GM18508 (cell line): Measurements from ENCODE around the gene ATP5F1E.

Experiments used
- ATAC-seq: cut with Tn5 transposase; IDR thresholded peaks from one replicate; pipeline ENCODE4 v1.9.1; 2021; ENCODE audit warnings: moderate number of reproducible peaks; ENCODE audit not compliant: insufficient read depth, unreplicated experiment

Gene ATP5F1E

DNA sequence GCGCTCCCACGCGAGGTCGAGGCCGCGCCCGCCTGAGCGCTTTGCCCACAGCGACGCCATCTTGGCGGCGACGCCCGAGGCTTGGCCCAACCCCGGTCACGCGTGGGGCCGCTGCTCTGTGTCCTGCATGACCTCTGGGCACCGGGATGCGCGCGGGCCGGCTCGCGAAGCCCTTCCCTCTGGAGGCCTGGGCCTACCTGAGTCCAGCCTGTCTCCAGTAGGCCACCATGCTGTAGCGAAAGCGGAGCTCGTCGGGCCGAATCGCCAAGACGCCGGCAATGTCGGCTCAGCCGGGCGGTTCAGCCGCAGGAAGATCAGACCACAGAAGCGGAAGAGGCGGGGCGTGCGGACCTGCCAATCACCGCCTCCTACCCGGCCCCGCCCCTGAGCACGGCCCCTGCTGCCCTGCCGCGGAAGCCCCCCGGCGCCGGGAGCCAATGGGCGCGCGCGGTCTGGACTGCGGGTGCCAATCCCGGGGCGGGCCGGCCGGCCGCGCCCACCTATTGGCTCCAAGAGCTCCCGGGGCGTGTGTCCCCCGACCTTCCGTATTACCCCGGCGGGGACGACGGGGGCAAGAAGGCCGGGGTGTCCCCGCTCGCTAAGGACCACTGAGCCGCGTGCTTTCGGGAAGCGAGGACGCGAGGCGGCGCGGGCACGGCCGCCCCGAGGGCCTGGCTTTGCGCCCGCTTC lies at the start of gene ATP5F1E:
TSS of gene ATP5F1E (minus strand) at position 313 of the 690 bp plus-strand sequence. CDS start at position 229, 84 bp downstream.
- ATAC-seq, result peak; percentile 55

DNA sequence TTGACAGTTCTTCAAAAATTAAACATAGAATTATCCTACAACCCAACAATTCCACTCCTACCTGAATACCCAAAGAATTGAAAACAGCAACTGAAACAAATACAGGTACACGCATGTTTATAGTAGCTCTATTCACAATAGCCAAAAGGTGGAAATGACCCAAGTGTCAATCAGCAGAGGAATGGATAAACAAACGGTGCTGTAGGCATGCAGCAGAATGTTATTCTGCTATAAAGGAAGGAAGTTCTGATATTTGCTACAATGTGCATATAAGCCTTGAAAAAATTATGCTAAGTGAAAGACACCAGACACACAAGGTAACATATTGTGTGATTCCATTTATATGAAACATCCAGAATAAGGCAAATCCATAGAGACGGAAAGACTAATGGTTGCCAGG lies 48.9 kb upstream of the ATP5F1E start:
- ATAC-seq, result no peak

DNA sequence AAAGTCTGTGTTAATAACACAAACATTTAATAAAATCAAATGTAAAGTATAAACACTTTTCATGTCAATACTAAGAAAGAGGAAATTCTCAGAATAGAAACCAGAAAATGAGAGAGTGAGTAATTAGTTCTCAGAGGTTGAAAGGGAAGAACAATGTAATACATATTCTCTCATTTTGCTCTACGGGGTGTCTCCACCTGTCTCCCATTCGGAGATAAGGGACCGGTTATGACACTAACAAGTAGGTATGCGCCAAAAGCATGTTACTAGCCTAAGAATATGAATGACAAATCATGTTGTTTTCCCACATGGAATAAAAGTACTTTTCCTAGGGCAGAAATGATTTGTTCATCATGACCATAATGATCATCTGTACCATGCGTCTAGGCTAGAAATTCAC lies 46.1 kb upstream of the ATP5F1E start:
- no peak for ATAC-seq

DNA sequence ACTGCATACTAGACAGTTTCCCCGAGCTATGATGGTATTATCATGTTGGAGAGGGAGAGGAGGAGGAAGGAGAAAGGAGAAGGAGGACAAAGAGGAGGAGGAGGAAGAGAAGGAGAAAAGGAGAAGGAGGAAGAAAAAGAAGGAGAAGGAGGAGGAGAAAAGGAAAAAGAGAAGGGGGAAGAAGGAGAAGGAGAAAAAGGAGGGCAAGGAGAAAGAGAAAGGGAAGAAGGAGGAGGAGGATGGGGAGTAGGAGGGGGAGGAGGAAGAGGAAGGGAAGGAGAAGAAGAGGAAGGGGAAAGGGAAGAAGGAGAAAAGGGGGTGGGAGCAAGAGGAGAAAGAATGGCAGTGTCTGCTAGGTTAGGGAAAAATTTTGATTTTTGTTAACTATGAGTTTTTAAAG lies 45.6 kb upstream of the ATP5F1E start:
- no peak for ATAC-seq

DNA sequence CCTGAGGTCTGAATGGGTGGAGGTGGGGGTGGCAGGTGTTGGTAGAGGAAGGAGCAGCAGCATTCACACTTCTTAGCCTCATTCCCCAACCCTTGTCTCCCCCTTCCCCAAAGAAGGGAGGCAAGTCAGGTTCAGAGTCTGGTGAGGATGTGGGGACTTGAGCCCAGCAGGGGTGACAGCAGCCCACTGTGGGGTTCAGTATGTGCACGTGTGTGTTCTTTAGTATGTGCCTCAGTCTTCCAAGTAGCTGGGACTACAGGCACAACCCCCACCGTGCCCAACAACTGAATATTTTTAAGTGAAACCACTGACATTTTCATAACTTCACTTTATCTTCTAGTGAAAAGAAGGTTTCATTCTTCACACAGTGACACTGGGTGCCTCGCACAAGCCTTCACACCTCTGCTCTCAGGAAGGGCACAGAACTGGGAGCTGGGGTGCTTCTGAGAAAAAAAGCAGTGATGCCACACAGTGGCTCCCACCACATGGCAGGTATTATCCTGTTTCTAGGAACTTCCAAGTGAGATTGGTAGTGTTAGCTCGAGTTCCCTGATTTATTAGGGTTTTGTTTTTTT lies 43.9 kb upstream of the ATP5F1E start:
- no peak for ATAC-seq

DNA sequence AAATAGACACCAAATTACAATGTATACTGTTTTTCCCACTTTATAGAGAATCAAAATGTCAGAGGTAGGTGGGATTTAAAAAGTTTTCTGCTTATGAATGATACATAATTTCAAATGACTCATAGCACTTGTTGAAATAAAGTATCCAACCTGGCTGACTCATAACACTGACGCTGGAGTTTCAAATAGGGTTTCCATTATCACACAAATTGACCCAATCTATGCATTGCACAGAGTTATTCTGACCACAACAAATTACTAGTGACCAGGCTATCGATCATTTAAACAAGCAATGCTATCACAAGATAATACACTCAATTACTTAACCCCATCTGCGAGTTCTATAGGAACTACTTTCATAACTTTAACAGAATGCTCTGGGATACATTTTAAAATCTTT lies 42.3 kb upstream of the ATP5F1E start:
- no peak for ATAC-seq

DNA sequence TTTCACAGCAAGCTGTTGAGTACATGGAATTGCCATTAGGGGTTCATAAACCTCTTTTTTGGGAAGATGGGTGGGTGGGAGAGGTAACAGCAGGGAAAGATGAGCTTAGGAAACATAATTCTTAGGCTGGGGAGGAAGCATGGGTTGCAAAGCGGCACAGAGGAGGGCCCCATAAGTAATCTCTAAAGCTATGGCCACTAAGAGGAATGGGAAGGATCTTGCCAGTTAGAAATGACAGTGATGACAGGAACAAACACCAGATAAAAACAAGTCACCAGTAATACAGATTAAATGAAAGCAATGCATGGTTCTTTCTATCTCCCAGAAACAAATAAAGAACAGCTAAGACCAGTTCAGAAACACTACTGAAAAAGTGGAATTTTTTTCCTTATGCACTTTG lies 41.4 kb upstream of the ATP5F1E start:
- no peak for ATAC-seq

DNA sequence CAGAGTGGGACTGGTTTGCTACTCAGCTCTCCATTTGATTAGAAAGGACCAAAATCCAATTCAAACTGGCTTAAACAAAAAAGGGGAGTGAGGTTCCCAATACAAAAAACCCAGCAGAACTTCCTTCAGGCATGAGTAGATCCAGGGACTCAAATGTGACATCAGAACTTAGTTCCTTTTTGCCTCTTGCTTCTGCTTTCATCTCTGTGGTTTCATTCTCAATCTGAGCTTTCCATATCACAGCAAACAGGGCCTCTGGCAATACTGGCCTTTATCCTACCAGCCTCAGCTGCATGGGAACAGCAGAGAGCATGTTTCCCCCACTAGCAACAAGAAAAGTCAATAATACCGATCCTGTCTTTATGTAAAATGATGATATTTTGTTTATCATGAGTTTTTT lies 39.1 kb upstream of the ATP5F1E start:
- no peak for ATAC-seq

DNA sequence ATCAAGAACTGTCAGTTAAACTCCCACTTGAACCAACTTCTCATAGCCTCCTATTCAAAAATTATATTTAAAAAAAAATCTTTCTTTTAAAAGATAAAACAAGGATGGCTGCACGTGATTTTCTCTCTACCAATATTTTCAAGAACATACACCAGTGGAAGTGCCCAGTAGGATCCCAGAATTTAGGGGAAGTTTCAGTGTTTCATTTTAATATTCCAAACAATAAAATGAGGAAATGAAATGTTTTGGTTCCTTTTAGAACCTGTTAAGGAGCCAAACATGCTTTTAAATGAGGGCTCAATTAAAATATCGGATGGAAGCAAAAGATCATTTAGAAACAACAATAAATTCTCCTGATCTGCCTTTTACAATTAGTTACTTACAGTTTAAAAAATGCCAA lies 36.9 kb upstream of the ATP5F1E start:
- no peak for ATAC-seq

DNA sequence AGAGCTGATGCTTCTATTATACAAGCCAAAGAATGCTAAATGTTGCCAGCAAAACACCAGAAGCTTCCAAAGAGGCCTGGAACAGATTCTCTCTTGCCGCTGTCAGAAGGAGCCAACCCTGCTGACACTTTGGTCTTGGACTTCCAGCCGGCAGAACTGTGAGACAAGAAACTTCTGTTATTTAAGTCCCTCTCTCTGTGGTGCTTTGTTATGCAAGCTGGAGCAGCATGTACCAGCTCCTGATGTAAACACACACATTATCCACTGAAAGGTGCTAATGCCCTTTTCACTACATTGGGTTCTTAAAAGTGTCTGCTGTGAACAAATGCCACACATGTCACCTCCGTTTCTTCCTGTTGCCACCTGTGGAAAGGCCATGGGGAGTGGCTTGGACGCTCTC lies 36.4 kb upstream of the ATP5F1E start:
- no peak for ATAC-seq

DNA sequence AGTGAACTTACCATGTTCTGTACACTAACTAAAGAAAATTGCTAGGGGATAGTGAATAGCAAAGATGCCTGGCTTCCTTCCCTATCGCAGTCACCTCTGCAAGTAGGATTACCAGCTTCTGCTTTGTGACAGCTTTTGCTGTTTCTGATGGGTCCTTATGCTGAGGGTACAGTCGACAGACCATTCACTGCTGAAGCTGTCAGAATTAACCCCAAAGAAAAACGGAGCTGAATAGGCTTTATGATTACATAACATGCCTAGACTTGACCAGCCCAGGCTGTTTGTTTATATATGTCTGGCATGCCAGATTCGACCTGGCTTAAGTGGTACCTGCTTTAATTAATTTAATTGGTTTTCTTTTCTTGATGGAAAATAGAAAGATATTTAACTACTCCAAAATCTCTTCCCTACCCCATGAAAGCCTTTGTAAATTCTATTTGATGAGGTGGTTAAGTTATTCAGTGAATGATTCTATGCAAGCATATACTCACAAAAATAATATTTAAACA lies 32.1 kb upstream of the ATP5F1E start:
- no peak for ATAC-seq

DNA sequence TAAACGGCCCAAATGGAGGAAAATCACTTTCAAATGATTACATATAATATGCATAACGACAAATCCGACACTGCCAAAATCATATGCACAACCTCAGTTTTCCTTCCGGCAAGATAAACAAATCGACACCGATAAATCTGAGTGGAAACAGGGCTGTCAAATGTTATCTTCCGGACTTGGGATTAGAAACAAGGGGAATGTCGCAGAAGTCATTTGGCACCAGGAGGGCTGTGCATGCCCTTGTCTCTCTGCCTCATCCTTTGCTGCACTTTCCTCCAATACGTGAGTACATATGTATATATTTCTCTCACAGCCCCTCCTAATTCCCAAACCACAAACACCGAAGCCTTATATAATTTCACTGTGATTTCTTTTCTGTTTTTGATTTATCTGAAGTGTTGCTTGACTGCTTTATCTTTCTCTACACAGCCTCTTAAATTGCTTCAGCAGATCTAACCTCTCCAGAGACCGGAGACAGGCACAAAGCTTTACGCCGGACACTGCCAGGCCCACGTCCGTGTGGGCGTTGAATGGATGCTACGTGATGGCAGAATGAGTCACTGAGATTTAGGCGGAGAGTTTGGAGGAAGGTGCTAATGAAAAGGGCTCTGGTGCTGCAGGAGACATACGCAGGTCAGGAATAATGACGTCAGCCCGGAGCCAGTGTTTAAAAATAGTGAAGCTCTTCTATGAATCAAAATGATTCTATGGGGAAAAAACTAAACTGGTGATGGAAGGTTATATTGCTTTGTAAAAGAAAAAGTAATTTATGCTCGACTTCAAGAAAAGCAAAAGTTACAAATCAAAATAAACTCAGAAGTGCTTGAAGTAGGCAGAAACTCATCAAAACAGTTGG lies 31.5 kb upstream of the ATP5F1E start:
- ATAC-seq, result no peak

DNA sequence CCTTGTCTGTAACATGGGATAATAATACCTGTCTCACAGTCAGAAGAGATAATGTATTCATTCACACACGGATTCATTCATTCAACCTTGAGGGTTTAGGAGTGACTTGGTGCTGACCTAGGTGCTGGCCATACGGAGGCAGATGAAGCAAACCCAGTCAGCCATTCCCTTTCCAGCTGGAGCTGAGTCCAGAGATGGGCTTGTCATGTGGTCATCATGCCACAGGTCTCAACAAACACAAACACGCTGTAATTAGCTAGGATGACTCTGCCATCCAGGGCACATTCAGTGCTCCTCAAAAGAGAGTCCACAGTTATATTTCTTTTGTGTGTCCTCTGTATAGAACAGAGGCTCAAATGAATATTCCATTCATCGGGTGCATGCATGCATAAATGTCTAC lies 29.9 kb upstream of the ATP5F1E start:
- no peak for ATAC-seq

DNA sequence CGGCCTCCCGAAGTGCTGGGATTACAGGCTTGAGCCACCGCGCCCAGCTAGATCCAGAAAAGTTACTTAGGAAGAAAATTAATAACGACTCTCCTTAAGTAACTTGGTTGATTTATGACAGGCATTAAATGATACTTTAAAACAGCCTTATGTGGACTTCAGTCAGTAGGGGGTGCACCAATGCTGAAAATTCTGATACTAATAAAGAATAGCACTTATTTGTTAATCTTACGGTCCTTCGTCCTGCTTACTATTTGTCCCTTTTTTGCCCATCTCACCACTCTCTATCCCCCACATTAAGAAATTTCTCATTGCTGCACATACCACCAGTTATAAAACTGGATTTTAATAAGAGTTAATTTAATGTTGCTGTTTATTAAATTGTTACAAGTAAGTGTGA lies 23.2 kb upstream of the ATP5F1E start:
- no peak for ATAC-seq

DNA sequence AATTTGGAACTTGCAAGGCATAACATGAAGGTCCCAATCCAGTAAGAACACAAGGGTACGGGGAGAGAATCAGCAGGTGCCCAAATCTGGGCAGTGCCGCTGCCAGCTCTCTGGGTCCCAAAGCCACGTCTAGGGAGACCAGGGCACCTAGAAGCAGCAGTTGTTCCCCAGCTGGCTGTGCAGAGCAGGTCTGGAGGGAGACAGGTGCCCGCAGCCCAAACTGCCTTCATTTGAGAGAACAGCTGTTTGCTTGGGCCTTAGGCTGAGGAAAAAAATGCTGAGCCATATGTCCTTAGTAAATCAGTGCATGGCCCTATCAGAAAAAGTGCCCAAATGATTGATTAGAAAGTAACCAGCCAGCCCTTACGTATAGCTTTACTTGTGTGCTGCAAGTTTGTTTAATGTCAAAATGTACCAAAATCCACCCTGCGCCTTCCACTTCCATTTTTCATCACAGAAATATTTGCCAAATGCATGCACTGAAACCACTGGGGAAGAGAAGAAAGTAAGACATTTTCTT lies 19.6 kb upstream of the ATP5F1E start:
- no peak for ATAC-seq

DNA sequence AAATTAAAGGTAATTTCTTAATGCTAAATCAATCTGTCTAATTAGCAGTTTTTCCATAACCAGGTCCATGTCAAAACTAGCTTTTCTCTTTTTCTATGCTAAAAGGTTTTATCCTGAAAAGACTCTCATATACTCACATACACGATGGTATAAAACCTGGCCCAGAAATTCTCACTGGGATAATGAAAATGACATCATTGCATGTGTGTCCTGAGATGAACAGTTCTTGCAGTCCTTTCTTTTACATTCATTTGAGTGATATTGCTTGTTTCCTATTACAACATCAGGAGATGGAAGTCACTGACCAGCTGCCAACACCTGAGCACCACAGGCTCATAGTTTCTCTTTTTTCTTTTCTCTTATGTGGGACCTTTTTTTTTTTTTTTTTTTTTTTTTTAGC lies 18.3 kb upstream of the ATP5F1E start:
- no peak for ATAC-seq

DNA sequence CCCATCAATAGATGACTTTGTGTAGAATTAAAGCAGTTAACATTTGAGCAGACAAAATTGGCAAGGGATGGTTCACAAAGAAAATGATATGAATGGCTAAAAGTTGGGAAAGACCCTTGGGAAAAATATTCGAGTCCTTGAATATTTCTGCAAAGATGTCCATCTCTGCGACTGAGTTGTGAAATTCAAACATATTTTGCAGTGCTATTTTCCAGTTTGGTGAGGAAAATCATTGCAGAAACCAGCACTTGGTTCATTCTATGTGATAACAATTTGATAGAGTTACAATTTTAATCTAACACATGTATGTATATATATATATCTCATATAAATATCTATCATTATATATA lies 16.5 kb upstream of the ATP5F1E start:
- no peak for ATAC-seq

DNA sequence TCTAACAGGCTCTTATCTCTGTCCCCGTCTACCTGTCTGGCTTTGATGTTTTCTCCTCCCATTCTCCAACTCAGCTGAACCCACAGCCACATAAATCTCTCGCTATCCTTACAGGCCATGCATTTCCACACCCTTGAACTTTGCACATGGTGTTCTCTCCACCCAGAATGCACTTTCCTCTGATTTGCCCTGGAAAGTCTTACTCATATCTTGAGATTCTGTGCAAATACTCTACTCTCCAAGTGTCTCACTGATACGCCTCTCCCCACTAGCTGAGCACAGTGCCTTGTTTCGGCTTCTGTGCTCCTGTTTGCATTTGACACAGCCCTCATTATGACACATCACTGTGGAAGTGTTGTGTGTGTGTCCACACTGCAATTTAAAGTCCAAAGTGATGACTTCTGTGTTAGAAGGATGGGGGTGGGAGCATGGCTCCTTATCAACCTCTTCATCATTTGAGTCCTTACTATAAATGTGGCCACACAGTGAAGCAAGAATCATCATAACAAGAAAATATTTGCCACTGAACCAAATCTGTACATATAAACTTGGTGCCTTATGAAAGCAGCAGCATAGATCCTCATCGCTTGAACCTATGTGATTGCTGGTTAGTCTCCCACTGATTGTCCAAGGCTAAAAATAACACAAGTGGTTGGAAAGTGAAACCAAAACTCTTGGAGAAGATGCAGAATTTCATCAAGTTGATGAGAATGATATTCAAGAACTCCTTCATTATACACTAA lies 16.0 kb upstream of the ATP5F1E start:
- no peak for ATAC-seq

DNA sequence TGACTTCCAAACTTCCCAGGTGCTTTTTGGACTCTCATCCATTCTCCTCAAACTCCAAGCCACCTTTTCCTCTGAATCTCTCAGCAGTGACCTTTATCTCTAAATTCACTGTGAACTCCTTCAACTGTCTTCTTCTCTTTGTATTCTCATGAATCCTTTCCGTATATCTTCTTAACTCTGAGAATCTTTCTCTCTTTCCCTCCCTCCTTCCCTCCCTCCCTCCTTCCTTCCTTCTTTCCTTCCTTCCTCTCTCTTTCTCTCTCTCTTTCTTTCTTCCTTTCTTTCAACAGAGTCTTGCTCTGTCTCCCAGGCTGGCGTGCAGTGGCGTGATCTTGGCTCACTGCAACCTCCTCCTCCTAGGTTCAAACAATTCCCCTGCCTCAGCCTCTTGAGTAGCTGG lies 14.7 kb upstream of the ATP5F1E start:
- no peak for ATAC-seq

DNA sequence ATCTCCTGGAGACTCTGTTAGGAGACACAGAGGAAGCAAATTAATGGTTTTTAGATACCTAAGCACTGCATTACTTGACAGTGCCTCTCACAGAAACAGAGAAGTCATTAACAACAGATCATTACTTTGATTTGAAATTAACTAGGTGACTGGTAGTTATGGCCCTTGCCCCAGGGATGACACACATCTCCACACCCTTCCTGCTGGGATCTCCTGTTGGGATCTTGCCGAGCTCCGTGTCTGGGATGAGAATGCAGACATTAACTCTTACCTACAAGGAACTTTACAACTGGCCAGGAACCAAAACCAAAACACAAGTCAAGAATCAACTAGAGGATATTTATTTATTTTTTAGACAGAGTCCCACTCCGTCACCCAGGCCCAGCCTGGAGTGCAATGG lies 12.7 kb upstream of the ATP5F1E start:
- ATAC-seq, result no peak
